ENCODE results near the gene ADGRL4. TPM values are rescaled to one million over a fixed set of nuclear protein-coding genes. Genes with fewer than 3 reads are reported as not detected.
"Not testable (repeated sequence)": the region's sequence is repeated elsewhere in the genome, so short reads cannot be mapped to it uniquely, and the experiment has no call there.

The ADGRL4 gene
- total and polyA plus RNA-seq, 12 donors = 4.4 to 26.6 (median 10.4) TPM

DNA sequence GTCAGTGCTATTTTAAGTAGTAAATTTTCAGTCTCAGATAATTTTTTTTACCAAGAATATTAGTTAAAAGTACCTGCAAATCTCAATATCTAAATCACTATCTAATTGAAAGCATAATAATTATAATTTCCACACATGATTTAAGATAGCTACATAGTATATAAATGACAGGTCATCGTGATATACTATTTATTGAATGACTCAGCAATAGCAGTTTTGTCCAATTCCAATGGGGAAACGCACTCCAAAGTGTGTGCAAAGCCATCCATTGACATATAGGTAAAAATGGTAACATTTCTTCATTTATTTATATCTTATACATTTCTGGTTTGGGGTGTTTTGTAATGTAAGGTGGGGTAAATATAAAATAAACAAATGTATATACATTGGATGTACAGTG, 19.5 kb downstream of the ADGRL4 start:
- Histone ChIP-seq H3K27ac (no peak overlapping the region), H3K4me3 (no peak overlapping the region), H3K36me3 (replicated peaks in 1 of 2) (no peaks in the 10 kb centered on the region), H3K9me3 (replicated peaks in 1 of 3) (no peaks in the 10 kb centered on the region), H3K4me1 (replicated peaks in 1 of 2) (no peaks in the 10 kb centered on the region), H3K27me3 (no peaks in the 10 kb centered on the region)
- intact Hi-C loops (cut with DNase I) = no loop called here
- TF ChIP-seq, protein P1, sequence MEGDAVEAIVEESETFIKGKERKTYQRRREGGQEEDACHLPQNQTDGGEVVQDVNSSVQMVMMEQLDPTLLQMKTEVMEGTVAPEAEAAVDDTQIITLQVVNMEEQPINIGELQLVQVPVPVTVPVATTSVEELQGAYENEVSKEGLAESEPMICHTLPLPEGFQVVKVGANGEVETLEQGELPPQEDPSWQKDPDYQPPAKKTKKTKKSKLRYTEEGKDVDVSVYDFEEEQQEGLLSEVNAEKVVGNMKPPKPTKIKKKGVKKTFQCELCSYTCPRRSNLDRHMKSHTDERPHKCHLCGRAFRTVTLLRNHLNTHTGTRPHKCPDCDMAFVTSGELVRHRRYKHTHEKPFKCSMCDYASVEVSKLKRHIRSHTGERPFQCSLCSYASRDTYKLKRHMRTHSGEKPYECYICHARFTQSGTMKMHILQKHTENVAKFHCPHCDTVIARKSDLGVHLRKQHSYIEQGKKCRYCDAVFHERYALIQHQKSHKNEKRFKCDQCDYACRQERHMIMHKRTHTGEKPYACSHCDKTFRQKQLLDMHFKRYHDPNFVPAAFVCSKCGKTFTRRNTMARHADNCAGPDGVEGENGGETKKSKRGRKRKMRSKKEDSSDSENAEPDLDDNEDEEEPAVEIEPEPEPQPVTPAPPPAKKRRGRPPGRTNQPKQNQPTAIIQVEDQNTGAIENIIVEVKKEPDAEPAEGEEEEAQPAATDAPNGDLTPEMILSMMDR (IDR thresholded peaks at IDR 0.05) = no peak
- TF ChIP-seq POLR2A (IDR thresholded peaks at IDR 0.05) = no peak
- 73 to 83% (median 78%) methylated on average over 2 of the region's 2 CpGs for WGBS, 4 donors
- DNase-seq = no peak

DNA sequence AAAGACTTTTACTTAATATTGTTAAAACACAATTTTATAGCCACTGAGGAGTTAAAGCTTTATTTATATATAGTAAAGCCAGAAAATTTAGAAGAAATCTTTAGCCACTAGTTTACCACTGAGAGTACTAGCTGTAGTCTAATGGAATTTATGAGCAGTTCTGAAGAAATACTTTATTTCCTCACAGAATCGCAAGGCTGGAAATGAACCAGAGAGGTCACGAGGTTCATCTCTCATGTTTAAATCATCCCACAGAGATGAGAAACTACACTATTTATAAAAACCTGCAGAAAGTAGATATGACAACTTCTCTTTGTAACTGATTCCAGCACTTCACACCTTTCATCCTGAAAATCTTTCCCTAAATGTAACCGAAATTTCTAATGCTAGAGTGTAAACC, 26.0 kb downstream of the ADGRL4 start:
- no peak for DNase-seq
- Histone ChIP-seq H3K36me3 (replicated peaks in 1 of 2) (no peaks in the 10 kb centered on the region), H3K27ac (no peak overlapping the region), H3K4me3 (no peak overlapping the region), H3K9me3 (replicated peaks in 1 of 3) (no peaks in the 10 kb centered on the region), H3K27me3 (no peaks in the 10 kb centered on the region), H3K4me1 (replicated peaks in 1 of 2) (no peaks in the 10 kb centered on the region)
- 56 to 64% (median 58%) methylated on average over 3 of the region's 3 CpGs for WGBS, 4 donors
- intact Hi-C loops (cut with DNase I) = no loop called here
- no peak for TF ChIP-seq POLR2A (IDR thresholded peaks at IDR 0.05)
- TF ChIP-seq, protein P1 (IDR thresholded peaks at IDR 0.05) = no peak

DNA sequence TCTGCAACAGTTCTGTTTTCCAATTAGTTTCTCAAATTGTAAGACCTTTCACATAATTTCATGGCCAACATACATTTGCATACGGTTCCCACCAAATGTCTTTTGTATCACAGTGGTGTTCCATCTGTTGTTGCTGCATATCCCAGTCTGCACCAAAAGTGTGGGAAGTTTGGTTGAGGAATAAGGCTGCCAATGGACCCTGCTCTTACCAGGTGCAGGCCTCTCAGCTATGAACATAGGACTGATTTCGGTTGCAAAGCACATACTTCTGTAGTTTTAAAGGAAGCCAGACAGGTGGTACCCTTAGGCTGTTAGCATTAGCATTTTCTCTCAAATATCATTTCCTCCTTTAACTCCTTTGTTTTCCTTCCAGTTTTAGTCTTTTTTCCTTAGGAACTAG, 33.8 kb downstream of the ADGRL4 start:
- H3K36me3 ChIP-seq (replicated peaks in 1 of 2) = no peaks in the 10 kb centered on the region
- H3K4me3 ChIP-seq = no peak overlapping the region
- DNase-seq = no peak
- 72 to 81% (median 78%) methylated on average over 2 of the region's 2 CpGs for WGBS, 4 donors
- no peak overlapping the region for H3K27ac ChIP-seq
- no peaks in the 10 kb centered on the region for H3K9me3 ChIP-seq (replicated peaks in 1 of 3)
- H3K27me3 ChIP-seq = no peaks in the 10 kb centered on the region
- H3K4me1 ChIP-seq (replicated peaks in 1 of 2) = no peaks in the 10 kb centered on the region
- TF ChIP-seq POLR2A (IDR thresholded peaks at IDR 0.05) = no peak
- TF ChIP-seq, protein P1 (IDR thresholded peaks at IDR 0.05) = no peak
- intact Hi-C loops (cut with DNase I) = no loop called here

DNA sequence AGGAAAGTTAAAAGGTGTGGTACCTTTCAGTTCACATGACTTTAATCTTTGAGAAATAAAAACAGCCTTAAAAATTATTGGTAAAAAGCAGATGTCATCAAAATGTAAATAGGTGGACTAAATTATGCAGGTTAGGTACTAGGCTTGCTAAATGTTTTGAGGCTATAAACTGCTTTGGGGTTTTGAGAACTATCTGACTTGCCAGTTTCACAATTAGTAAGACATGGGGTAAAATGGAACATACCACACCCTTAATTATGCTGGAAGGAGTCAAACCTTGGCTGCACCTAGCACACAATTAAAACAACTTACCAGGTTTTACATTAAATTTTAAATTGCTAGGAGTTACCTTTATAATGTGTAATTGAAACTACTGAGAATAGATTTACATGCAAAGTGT, 39.4 kb downstream of the ADGRL4 start:
- H3K9me3 ChIP-seq (replicated peaks in 1 of 3); intact Hi-C loops (cut with DNase I); H3K4me1 ChIP-seq (replicated peaks in 1 of 2); H3K4me3 ChIP-seq; H3K36me3 ChIP-seq (replicated peaks in 1 of 2); H3K27me3 ChIP-seq; DNase-seq; H3K27ac ChIP-seq: not testable (repeated sequence)

DNA sequence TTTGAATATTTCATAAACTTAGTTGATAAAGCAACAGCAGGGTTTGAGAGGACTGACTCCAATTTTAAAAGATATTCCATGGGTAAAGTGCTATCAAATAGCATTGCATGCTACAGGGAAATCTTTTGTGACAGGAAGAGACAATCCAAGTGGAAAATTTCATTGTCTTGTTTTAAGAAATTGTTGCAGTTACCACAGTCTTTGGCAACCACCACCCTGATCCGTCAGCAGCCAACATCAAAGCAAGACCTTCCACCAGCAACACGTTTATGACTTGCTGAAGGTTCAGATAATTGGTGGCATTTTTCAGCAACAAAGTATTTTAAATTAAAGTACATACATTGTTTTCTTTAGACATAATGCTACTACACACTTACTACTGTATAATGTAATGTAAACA, 47.8 kb downstream of the ADGRL4 start:
- H3K4me1 ChIP-seq (replicated peaks in 1 of 2) = no peaks in the 10 kb centered on the region
- H3K27ac ChIP-seq = no peak overlapping the region
- TF ChIP-seq POLR2A (IDR thresholded peaks at IDR 0.05) = no peak
- TF ChIP-seq, protein P1 (IDR thresholded peaks at IDR 0.05) = no peak
- WGBS, 4 donors = 25 to 30% (median 28%) methylated on average over 2 of the region's 2 CpGs
- intact Hi-C loops (cut with DNase I) = no loop called here
- H3K27me3 ChIP-seq = no peaks in the 10 kb centered on the region
- H3K4me3 ChIP-seq = no peak overlapping the region
- no peaks in the 10 kb centered on the region for H3K9me3 ChIP-seq (replicated peaks in 1 of 3)
- H3K36me3 ChIP-seq (replicated peaks in 1 of 2) = no peaks in the 10 kb centered on the region
- DNase-seq = no peak

All from adrenal gland (tissue), 12 donors.